ENCODE results near the gene TACR1.
A peak's percentile ranks its signal among the peaks of the same experiment; 100 is the strongest.

TACR1 gene

DNA sequence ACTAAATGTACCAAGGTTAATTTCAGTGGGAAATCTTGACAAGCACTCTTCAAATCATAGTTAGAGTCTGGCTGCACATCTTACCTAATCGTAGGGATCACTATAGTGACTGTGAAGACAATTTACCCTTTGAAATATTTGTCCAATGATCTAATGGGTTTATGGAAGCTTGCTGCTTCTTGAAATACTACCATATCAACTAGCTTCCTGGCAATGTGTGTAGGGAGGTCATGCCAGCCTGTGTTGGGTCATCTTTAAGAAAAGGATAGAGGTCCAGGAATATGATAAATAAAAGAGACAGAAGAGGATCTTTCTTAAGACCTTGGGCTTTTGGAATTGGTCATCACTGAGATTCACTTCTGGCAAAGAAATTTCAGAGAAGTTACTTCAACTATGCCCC lies 156.5 kb downstream of the TACR1 start:
- TF ChIP-seq, protein P1, sequence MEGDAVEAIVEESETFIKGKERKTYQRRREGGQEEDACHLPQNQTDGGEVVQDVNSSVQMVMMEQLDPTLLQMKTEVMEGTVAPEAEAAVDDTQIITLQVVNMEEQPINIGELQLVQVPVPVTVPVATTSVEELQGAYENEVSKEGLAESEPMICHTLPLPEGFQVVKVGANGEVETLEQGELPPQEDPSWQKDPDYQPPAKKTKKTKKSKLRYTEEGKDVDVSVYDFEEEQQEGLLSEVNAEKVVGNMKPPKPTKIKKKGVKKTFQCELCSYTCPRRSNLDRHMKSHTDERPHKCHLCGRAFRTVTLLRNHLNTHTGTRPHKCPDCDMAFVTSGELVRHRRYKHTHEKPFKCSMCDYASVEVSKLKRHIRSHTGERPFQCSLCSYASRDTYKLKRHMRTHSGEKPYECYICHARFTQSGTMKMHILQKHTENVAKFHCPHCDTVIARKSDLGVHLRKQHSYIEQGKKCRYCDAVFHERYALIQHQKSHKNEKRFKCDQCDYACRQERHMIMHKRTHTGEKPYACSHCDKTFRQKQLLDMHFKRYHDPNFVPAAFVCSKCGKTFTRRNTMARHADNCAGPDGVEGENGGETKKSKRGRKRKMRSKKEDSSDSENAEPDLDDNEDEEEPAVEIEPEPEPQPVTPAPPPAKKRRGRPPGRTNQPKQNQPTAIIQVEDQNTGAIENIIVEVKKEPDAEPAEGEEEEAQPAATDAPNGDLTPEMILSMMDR (conservative IDR thresholded peaks at IDR 0.05): no peak
- H3K27ac ChIP-seq: no peak overlapping the region

DNA sequence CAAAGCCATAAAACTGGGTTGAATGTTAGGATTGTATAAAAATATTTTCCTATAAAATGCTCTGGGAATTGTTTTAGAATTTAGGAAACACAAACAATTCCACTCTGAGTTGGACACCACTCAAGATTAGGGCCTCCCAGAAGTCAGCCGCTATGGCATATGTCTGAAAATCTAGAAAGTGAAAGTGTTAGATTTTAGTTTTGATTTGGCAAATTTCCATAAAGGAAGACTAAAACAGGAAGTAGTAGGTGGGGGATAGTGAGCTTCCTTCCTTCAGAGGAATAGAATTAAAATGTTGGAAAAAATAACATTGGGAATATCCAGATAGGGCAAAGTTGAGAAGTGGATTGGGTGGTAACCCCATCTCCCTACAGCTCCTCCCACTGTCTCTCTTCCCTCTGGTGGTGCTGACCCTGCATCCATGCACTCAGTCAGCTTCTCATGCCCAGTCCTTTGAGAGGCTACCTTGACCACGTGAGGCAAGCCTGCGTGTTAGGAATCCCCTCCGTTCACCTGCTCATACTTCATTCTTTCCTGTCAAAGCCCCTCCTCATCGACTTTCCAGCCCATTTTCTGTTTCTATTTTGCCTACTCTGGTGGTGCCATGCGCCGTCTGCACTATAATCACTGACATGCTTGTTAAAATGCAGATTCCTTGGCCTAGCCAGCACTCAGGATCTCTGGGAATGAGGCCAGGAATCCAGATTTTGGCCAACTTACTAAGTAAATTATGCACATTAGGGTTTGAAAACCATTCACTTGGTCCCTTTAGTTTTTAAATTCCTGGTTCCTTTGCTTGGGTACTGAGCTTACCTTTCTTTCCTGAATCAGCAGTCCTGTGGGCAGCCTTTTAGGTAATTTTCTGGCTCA lies 157.4 kb downstream of the TACR1 start:
- H3K27ac ChIP-seq: no peak overlapping the region
- TF ChIP-seq, protein P1 (conservative IDR thresholded peaks at IDR 0.05): no peak

DNA sequence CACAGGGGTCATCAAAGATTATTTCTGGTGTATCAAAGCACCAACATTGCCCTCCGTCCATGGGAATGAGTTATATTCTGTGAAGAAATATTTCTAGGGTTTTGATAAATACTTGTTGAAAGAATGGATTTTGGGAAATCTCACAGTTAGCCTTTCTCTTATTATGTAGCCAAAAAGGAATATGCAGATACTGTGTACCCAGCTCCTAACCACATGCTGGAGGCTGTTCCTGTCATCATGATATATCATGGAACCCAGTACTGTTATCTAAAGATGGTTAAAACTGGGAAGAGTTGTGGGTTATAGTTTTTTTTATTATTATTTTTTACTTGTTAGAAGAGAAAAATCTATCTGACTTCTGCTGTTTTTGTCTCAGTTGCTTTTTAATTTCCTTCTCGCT lies 158.1 kb downstream of the TACR1 start:
- H3K27ac ChIP-seq: no peak overlapping the region
- TF ChIP-seq, protein P1 (conservative IDR thresholded peaks at IDR 0.05): no peak

DNA sequence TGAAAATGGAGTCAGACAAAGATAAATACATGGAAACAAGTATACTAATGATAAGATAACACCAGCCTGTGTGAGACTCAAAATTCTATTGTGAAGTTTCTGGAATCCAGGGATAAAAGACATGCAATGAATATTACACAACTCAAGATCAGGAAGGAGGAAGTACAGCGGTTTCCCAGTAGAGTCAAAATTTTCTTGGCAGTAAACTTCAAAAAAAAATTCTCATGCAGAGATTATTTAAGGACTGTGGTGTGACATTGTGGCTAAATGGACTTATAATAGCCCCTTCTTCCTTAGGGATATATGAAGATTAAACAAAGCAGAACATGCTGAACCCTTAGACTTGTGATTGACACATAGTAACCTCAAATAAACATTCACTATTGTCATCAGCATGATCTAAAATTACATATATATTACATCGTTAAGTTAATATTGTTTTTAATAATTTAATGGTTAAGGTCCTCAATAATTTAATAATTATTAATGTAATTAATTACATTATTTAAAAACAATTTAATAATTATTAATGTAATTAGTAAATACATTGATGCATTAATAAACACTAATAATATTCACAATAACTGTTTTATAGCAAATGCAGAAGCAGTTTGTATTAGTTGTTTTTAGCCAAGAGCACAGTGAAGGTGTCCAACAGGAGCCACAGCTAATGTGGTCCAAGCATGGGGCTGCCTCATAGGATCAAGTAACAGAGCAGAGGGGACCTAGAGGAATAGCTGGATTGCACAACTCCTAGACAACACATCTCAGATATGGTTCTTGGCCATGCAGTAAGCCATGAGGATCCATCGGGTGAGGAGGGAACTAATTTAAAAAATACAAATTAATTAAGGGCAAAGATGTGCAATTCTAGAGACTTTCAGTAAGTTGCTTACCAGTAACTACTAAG lies 163.6 kb downstream of the TACR1 start:
- TF ChIP-seq, protein P1 (conservative IDR thresholded peaks at IDR 0.05): no peak
- H3K27ac ChIP-seq: peak overlapping the region; percentile 68

DNA sequence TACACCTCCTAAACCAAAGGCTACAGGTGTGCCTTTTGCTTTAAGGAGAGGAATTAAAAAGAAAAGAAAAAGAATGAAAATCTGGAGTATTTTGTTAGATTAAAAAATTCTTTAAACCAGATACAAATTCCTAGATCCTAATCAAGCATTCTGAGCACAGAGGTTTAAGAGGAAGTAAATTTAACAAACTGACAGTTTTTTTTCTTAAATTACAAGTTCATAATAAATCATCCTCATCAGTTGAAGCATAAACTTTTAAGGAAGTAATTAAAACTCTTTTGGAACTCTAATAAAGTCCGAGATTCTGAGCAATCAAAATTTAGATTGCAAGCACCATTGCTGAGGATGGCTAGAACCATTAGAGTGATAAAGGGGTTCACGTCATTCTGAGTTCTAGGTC lies 165.8 kb downstream of the TACR1 start:
- no peak overlapping the region for H3K27ac ChIP-seq
- TF ChIP-seq, protein P1 (conservative IDR thresholded peaks at IDR 0.05): no peak

DNA sequence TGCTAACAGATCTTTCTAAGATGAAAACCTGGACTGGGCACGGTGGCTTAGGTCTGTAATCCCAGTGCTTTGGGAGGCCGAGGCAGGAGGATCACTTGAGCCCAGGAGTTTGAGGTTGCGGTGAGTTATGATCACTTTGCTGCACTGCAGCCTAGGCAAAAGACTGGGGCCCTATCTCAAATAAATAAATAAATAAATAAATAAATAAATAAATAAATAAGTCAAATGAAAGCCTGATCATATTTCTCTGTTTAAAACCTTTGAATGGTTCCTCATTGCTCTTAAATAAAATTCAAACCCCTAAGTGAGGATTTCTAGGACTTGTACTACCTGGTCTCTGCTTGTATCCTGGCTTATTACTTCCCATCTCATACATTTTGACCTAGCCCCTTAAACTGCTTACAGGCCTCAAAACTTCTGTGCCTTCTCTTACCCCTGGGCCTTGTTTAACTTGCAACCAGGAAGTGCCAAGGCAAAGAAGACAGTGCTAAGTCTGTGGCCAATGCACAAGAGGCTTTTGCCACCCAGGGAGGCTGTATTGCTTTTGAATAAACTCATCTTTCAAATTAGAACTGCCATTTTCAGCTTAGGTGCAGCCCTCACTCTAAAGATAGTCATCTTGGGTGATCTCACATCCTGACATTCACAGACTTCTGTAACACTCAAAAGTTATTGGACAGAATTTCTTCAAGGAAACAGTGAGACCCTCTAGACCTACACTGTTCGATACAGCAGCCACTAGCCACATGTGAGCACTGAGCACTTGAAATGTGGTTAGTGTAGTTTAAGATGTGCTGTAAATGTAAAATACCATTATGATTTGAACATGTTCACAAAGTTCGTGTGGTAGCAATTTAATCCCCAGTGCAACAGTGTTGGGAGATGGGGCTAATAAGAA lies 167.2 kb downstream of the TACR1 start:
- TF ChIP-seq, protein P1 (conservative IDR thresholded peaks at IDR 0.05): no peak
- no peak overlapping the region for H3K27ac ChIP-seq
